ENCODE data around the gene SLCO3A1.

GRCh38 chr15:92029767-92030166 lies 176.3 kb downstream of the SLCO3A1 start:
- TF ChIP-seq, protein P1, sequence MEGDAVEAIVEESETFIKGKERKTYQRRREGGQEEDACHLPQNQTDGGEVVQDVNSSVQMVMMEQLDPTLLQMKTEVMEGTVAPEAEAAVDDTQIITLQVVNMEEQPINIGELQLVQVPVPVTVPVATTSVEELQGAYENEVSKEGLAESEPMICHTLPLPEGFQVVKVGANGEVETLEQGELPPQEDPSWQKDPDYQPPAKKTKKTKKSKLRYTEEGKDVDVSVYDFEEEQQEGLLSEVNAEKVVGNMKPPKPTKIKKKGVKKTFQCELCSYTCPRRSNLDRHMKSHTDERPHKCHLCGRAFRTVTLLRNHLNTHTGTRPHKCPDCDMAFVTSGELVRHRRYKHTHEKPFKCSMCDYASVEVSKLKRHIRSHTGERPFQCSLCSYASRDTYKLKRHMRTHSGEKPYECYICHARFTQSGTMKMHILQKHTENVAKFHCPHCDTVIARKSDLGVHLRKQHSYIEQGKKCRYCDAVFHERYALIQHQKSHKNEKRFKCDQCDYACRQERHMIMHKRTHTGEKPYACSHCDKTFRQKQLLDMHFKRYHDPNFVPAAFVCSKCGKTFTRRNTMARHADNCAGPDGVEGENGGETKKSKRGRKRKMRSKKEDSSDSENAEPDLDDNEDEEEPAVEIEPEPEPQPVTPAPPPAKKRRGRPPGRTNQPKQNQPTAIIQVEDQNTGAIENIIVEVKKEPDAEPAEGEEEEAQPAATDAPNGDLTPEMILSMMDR (conservative IDR thresholded peaks at IDR 0.05; ENCODE audit: low read length), result no peak
- TF ChIP-seq EZH2phosphoT487 (IDR thresholded peaks at IDR 0.05; ENCODE audit: borderline replicate concordance, low read depth, low read length), result no peak
